ENCODE measurements around the gene AP2A2.

DNA sequence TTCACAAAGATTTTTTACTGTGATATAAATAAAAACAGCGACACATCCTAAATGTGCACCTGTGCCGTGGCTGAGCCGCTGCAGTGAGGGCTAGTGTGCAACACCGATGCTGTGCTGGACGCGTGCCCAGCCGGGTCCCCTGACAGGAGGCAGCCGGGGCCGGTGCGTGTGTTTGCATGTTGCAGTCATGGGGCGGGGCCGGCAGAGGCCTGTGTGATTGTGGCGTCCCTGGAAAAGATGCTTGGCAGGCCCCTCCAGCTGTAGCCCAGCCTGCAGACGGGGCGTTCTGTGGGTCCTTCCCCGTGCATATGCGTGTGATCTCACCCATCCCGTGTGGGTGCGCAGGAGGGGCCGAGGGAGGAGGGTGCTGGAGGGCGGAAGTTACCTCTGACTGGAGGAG, 80.3 kb downstream of the AP2A2 start:
- TF ChIP-seq, protein P1, sequence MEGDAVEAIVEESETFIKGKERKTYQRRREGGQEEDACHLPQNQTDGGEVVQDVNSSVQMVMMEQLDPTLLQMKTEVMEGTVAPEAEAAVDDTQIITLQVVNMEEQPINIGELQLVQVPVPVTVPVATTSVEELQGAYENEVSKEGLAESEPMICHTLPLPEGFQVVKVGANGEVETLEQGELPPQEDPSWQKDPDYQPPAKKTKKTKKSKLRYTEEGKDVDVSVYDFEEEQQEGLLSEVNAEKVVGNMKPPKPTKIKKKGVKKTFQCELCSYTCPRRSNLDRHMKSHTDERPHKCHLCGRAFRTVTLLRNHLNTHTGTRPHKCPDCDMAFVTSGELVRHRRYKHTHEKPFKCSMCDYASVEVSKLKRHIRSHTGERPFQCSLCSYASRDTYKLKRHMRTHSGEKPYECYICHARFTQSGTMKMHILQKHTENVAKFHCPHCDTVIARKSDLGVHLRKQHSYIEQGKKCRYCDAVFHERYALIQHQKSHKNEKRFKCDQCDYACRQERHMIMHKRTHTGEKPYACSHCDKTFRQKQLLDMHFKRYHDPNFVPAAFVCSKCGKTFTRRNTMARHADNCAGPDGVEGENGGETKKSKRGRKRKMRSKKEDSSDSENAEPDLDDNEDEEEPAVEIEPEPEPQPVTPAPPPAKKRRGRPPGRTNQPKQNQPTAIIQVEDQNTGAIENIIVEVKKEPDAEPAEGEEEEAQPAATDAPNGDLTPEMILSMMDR (conservative IDR thresholded peaks at IDR 0.05; ENCODE audit: low read depth, low read length): no peak
- TF ChIP-seq EZH2 (IDR thresholded peaks at IDR 0.05; ENCODE audit: borderline replicate concordance, low read depth, low read length, poor library complexity, severe bottlenecking): no peak
